ENCODE measurements around the gene TP53AIP1. TPM values are rescaled to one million over a fixed set of nuclear protein-coding genes. Genes with fewer than 3 reads are reported as not detected.

Gene TP53AIP1
- total and polyA plus RNA-seq, 7 donors: 0.16 to 0.55 TPM; not detected in 5

DNA sequence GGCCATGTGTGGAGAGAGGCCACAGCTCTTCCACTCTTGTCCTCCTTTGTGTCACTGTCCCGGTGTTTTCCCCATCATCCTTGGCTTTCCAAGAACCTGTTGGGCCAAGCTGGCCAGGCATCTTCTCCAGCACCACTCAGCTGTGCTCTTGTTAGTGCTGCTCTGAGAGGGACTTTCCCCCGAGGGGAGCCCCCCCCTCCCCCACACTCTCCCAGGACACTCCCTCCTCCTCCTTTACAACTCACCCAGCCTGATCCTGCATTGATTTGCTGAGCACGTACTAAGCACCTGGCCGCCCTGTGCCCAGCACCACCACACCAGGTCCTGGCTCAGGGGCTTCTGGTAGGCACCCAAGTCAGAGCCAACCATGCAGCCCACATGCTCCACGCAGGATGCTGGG, 13.2 kb downstream of the TP53AIP1 start:
- 64 to 76% methylated on average over 5 of the region's 5 CpGs for WGBS, 2 donors

DNA sequence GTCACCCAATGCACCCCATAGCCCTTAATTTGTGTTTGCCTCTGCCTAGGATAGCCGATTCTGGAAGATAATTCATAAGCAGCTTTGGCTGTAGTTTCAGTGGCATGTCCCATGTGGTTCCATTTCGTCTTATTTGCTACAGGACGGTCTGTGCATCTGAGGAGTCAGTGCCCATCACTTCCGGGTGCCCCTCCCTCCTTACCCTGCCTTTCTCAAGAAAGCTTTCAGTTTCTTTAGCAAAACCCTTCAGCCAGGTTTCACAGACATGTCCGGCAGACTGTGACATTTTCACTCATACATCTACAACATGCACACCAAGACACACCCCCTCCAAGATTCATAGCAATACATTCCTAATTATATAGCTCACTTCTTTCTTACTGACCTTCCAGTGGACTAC, 14.3 kb downstream of the TP53AIP1 start:
- intact Hi-C loops (cut with DNase I): no loop called here
- Histone ChIP-seq H3K9me3 (no peaks in the 10 kb centered on the region), H3K27me3 (peaks cover 0 to 3% (median 0%) of the 10 kb centered on the region in 3 donors), H3K36me3 (no peaks in the 10 kb centered on the region), H3K27ac (no peak overlapping the region), H3K4me3 (no peak overlapping the region), H3K4me1 (no peaks in the 10 kb centered on the region)
- DNase-seq: no peak
- TF ChIP-seq EP300 (IDR thresholded peaks at IDR 0.05): no peak
- TF ChIP-seq, protein P1, sequence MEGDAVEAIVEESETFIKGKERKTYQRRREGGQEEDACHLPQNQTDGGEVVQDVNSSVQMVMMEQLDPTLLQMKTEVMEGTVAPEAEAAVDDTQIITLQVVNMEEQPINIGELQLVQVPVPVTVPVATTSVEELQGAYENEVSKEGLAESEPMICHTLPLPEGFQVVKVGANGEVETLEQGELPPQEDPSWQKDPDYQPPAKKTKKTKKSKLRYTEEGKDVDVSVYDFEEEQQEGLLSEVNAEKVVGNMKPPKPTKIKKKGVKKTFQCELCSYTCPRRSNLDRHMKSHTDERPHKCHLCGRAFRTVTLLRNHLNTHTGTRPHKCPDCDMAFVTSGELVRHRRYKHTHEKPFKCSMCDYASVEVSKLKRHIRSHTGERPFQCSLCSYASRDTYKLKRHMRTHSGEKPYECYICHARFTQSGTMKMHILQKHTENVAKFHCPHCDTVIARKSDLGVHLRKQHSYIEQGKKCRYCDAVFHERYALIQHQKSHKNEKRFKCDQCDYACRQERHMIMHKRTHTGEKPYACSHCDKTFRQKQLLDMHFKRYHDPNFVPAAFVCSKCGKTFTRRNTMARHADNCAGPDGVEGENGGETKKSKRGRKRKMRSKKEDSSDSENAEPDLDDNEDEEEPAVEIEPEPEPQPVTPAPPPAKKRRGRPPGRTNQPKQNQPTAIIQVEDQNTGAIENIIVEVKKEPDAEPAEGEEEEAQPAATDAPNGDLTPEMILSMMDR (IDR thresholded peaks at IDR 0.05): no peak
- TF ChIP-seq POLR2AphosphoS5 (IDR thresholded peaks at IDR 0.05): no peak
- TF ChIP-seq POLR2A (IDR thresholded peaks at IDR 0.05): no peak
- 23 to 57% methylated on average over 5 of the region's 5 CpGs for WGBS, 2 donors

More for the DNA sequence above, 13.2 kb downstream of the TP53AIP1 start:
- H3K4me1 ChIP-seq: no peaks in the 10 kb centered on the region
- TF ChIP-seq POLR2AphosphoS5 (IDR thresholded peaks at IDR 0.05): no peak
- no peak for TF ChIP-seq POLR2A (IDR thresholded peaks at IDR 0.05)
- no peak for TF ChIP-seq EP300 (IDR thresholded peaks at IDR 0.05)
- TF ChIP-seq, protein P1 (IDR thresholded peaks at IDR 0.05): no peak
- H3K36me3 ChIP-seq: no peaks in the 10 kb centered on the region
- no peak for DNase-seq
- no peak overlapping the region for H3K27ac ChIP-seq
- peaks cover 0 to 3% (median 0%) of the 10 kb centered on the region in 3 donors for H3K27me3 ChIP-seq
- H3K4me3 ChIP-seq: no peak overlapping the region
- intact Hi-C loops (cut with DNase I): no loop called here
- H3K9me3 ChIP-seq: no peaks in the 10 kb centered on the region

DNA sequence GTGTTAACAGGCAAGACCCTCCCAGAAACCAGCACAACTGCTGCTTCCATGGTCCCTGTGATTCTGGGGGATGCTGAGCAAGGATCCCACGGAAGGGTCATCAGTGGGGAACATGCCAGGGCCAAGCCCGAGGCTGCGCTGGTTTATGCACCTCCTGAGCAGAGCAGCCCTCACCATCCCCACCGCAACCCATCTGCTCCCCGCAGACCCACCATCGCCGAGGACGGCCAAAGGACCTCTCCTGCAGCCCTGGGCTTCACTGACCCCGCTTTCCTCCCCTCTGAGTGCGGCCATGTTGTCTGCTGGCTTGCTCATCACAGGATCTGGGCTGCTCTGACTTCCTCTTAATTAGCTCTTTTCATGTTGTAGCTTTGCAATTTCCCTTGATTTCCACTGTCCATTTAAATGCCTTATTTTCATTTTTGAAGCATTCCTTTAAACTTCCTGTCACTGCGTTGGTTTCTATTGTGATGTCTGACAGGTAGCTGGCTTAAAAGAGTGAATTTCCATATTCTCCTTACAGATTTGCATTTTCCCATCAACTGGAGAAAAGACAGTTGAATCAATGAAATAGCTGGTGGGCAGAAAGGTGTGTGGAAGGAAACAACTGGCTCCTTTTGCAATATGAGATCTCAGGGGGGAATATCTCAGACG, 14.9 kb downstream of the TP53AIP1 start:
- Histone ChIP-seq H3K36me3 (no peaks in the 10 kb centered on the region), H3K9me3 (no peaks in the 10 kb centered on the region), H3K27ac (no peak overlapping the region), H3K4me1 (no peaks in the 10 kb centered on the region), H3K4me3 (no peak overlapping the region), H3K27me3 (no peaks in the 10 kb centered on the region)
- TF ChIP-seq POLR2AphosphoS5 (IDR thresholded peaks at IDR 0.05): no peak
- TF ChIP-seq EP300 (IDR thresholded peaks at IDR 0.05): no peak
- TF ChIP-seq, protein P1 (IDR thresholded peaks at IDR 0.05): no peak
- no peak for TF ChIP-seq POLR2A (IDR thresholded peaks at IDR 0.05)
- intact Hi-C loops (cut with DNase I): no loop called here
- no peak for DNase-seq
- 87 to 90% methylated on average over 12 of the region's 12 CpGs for WGBS, 2 donors

- no peak for TF ChIP-seq POLR2AphosphoS5 (IDR thresholded peaks at IDR 0.05)
- no peak for TF ChIP-seq POLR2A (IDR thresholded peaks at IDR 0.05)
- TF ChIP-seq, protein P1 (IDR thresholded peaks at IDR 0.05): no peak
- no peak for TF ChIP-seq EP300 (IDR thresholded peaks at IDR 0.05)
- Histone ChIP-seq H3K9me3 (no peaks in the 10 kb centered on the region), H3K4me3 (no peak overlapping the region), H3K27ac (no peak overlapping the region), H3K27me3 (no peaks in the 10 kb centered on the region), H3K4me1 (no peaks in the 10 kb centered on the region), H3K36me3 (no peaks in the 10 kb centered on the region)
- WGBS, 2 donors: 78 to 79% methylated on average over 11 of the region's 11 CpGs
- intact Hi-C loops (cut with DNase I): no loop called here
- no peak for DNase-seq
Observed at GRCh38 chr11:128927108-128927461, 15.6 kb downstream of the TP53AIP1 start.

All from sigmoid colon (tissue), 7 donors.